Measurements from ENCODE around the gene PRR11. TPM values are rescaled to one million over a fixed set of nuclear protein-coding genes. Genes with fewer than 3 reads are reported as not detected.

PRR11 gene
- total and polyA plus RNA-seq, 2 of the 4 experiments (the other 2 are of a cell fraction): 8.6 to 24.0 TPM

DNA sequence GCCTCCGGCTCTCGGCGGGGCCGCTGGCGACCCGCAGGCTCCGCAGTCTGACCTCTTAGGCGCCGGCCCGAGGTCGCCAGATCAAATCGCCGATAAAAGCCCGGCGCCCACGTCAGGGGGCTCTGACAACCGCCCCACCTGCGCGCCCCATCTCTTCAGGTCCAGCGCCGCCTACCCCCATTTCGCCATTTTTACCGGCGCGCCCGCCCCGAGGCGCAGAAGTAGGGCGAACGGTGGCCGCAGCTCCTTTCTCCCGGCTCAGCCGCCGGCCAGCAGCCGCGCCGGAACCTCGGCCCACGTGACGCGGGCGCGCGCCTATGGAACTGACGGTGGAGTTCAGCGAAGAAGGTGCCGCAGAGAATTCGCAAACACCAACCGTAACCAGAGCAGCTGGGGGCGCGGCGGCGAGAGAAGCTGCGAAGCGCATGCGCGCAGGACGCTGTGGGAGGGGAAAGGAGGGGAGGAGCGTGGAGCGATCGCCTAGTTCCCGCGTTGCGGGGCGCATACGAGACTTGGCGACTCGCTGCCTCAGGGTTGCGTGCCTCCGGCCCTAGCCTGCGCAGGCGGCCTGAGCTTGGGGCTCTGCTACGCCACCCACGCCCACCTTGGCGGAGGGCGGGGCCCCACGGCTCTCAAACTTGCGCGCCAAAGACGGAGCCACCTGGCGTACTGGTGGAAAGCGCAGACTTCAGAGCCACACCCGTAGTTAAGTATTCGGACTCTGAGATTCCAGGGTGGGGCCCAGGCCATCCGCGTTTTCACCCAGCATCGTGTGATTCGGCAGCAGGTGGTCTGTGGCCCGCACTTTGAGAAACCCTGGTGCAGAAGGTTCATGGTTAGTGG, 48.9 kb upstream of the PRR11 start, which contains the start of gene TRIM37:
Gene TRIM37 (minus strand): TSS at position 418 of the 843 bp plus-strand sequence. CDS start 419 bp downstream, outside the sequence.
- Histone ChIP-seq H3K9ac (ENCODE audit: low read depth, low read length) (peak within 1 kb of the TSS; percentile 69), H2AK5ac (ENCODE audit: low read depth, low read length) (peak within 1 kb of the TSS; percentile 59; the same call in 1 of the 2 replicates), H3K4ac (ENCODE audit: low read depth, low read length) (peak within 1 kb of the TSS; percentile 61), H3K56ac (ENCODE audit: extremely low read depth, insufficient read depth, low read length) (peak within 1 kb of the TSS; percentile 57), H3K4me3 (ENCODE audit: insufficient read depth, low read depth, low read length) (peak within 1 kb of the TSS; percentile 64), H4K91ac (ENCODE audit: insufficient read depth, low read depth, low read length) (peak within 1 kb of the TSS; percentile 35; the same call in 1 of the 2 replicates), H3K9me1 (ENCODE audit: insufficient read depth, low read length) (no peaks in the 10 kb centered on the region), H3K4me2 (ENCODE audit: low read depth, low read length) (peak within 1 kb of the TSS; percentile 80), H3K27ac (ENCODE audit: insufficient read depth, low read length) (peak within 1 kb of the TSS; percentile 44), H4K8ac (ENCODE audit: low read depth in 2 of 2, low read length in 2 of 2) (peak within 1 kb of the TSS; percentile 40 to 58; a peak in 3 of 4 replicates), H3K27me3 (ENCODE audit: control insufficient read depth, insufficient read depth, low read length) (no peaks in the 10 kb centered on the region), H2BK15ac (ENCODE audit: low read depth, low read length) (no peak within 1 kb of the TSS), H4K5ac (ENCODE audit: low read depth, low read length) (peak within 1 kb of the TSS; percentile 2; the same call in 1 of the 2 replicates), H3K36me3 (ENCODE audit: control insufficient read depth, insufficient read depth, low read length) (no peaks in the 10 kb centered on the region), H2BK20ac (ENCODE audit: low read depth, low read length) (no peak within 1 kb of the TSS; the same call in 1 of the 2 replicates), H3K18ac (ENCODE audit: low read depth, low read length) (peak within 1 kb of the TSS; percentile 7; the same call in 1 of the 2 replicates), H3K9me3 (ENCODE audit: control insufficient read depth, insufficient read depth, low read length) (no peaks in the 10 kb centered on the region), H4K20me1 (ENCODE audit: insufficient read depth, low read length) (no peaks in the 10 kb centered on the region; the same call in 1 of the 2 replicates), H3K79me1 (ENCODE audit: low read depth in 1 of 2, low read length in 2 of 2) (peaks cover 9 to 32% of the 10 kb centered on the region in 2 experiments; a peak in 3 of 4 replicates), H2BK120ac (ENCODE audit: low read depth, low read length) (peak within 1 kb of the TSS; percentile 28; the same call in 1 of the 2 replicates), H2BK5ac (ENCODE audit: low read depth, low read length, poor library complexity, severe bottlenecking) (peak within 1 kb of the TSS; percentile 27), H2AFZ (replicated peaks; ENCODE audit: low read length, poor library complexity) (peak within 1 kb of the TSS; percentile 92), H3K14ac (replicated peaks; ENCODE audit: low read depth, low read length) (peak within 1 kb of the TSS; percentile 57), H2AK9ac (replicated peaks; ENCODE audit: low read depth, low read length, poor library complexity) (peak within 1 kb of the TSS; percentile 88), H3K4me1 (ENCODE audit: control insufficient read depth, insufficient read depth, low read length) (no peaks in the 10 kb centered on the region), H3K23ac (ENCODE audit: low read depth, low read length) (peak within 1 kb of the TSS; percentile 77)
- no TSS peak for BruUV-seq (replicated peaks)
- dilution Hi-C loops (cut with HindIII; ENCODE audit: low sequenced_read_pairs, unreplicated experiment) (no loop called here), in situ Hi-C loops (cut with MboI; ENCODE audit: low sequenced_read_pairs) (no loop called here), intact Hi-C loops (cut with micrococcal nuclease) (loop anchor here (1.0 kb wide), 1 partner anchor 49 kb away; the partner anchor contains the start of genes PRR11 and SKA2)
- ChIA-PET CTCF (interaction anchor here (1.2 kb wide), 1 partner anchor 14 kb away, joined by 3 read pairs; no protein-coding TSS in a partner anchor), POLR2A (ENCODE audit: unreplicated experiment) (interaction anchor here (0.6 to 0.9 kb wide), 3 partner anchors 14 to 45 kb away, joined by 3 to 7 read pairs (median 3); no protein-coding TSS in a partner anchor)
- DNase-seq (peak; percentile 99), ATAC-seq (ENCODE audit: low read depth) (peak; percentile 97)
- 0% methylated on average over 30 of the region's 89 CpGs; no CpG with 5 or more reads in 1 of the 2 experiments for WGBS, 2 experiments (ENCODE audit: extremely low coverage in 2 of 2, insufficient read length in 1 of 2)
- peak; percentile 97 for TF ChIP-seq MXI1 (IDR thresholded peaks at IDR 0.05; ENCODE audit: borderline replicate concordance, low read depth, low read length)
- peak; percentile 79 for TF ChIP-seq POLR2A (IDR thresholded peaks at IDR 0.05; ENCODE audit: low read depth, low read length)
- TF ChIP-seq NFE2L2 (IDR thresholded peaks at IDR 0.05; ENCODE audit: low read depth, low read length): no peak
- no peak for TF ChIP-seq CEBPB (IDR thresholded peaks at IDR 0.05; ENCODE audit: low read depth, low read length)
- TF ChIP-seq, protein P1, sequence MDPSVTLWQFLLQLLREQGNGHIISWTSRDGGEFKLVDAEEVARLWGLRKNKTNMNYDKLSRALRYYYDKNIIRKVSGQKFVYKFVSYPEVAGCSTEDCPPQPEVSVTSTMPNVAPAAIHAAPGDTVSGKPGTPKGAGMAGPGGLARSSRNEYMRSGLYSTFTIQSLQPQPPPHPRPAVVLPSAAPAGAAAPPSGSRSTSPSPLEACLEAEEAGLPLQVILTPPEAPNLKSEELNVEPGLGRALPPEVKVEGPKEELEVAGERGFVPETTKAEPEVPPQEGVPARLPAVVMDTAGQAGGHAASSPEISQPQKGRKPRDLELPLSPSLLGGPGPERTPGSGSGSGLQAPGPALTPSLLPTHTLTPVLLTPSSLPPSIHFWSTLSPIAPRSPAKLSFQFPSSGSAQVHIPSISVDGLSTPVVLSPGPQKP (IDR thresholded peaks at IDR 0.05; ENCODE audit: borderline replicate concordance, low read depth, low read length): no peak
- TF ChIP-seq RCOR1 (IDR thresholded peaks at IDR 0.05; ENCODE audit: insufficient replicate concordance, low read length): peak; percentile 14
- TF ChIP-seq, protein P2, sequence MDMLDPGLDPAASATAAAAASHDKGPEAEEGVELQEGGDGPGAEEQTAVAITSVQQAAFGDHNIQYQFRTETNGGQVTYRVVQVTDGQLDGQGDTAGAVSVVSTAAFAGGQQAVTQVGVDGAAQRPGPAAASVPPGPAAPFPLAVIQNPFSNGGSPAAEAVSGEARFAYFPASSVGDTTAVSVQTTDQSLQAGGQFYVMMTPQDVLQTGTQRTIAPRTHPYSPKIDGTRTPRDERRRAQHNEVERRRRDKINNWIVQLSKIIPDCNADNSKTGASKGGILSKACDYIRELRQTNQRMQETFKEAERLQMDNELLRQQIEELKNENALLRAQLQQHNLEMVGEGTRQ (IDR thresholded peaks at IDR 0.05; ENCODE audit: low read depth, low read length): peak; percentile 98
- TF ChIP-seq, protein P3, sequence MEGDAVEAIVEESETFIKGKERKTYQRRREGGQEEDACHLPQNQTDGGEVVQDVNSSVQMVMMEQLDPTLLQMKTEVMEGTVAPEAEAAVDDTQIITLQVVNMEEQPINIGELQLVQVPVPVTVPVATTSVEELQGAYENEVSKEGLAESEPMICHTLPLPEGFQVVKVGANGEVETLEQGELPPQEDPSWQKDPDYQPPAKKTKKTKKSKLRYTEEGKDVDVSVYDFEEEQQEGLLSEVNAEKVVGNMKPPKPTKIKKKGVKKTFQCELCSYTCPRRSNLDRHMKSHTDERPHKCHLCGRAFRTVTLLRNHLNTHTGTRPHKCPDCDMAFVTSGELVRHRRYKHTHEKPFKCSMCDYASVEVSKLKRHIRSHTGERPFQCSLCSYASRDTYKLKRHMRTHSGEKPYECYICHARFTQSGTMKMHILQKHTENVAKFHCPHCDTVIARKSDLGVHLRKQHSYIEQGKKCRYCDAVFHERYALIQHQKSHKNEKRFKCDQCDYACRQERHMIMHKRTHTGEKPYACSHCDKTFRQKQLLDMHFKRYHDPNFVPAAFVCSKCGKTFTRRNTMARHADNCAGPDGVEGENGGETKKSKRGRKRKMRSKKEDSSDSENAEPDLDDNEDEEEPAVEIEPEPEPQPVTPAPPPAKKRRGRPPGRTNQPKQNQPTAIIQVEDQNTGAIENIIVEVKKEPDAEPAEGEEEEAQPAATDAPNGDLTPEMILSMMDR (conservative IDR thresholded peaks at IDR 0.05; ENCODE audit: low read depth, low read length): no peak
- peak; percentile 52; the same call in 1 of the 2 replicates for TF ChIP-seq BHLHE40 (IDR thresholded peaks at IDR 0.05; ENCODE audit: low read depth, low read length)
- TF ChIP-seq FOS (IDR thresholded peaks at IDR 0.05; ENCODE audit: low read depth, low read length): 0 out of 2 replicates have a peak, but pooled peaks have one; percentile 39
- peak; percentile 4; the same call in 1 of the 2 replicates for TF ChIP-seq SMC3 (IDR thresholded peaks at IDR 0.05; ENCODE audit: low read depth, low read length)
- TF ChIP-seq RAD21 (IDR thresholded peaks at IDR 0.05; ENCODE audit: low read length): no peak
